Cardiac muscle cell (in vitro differentiated cells and primary cell): ENCODE measurements around the gene MTCL3.

Experiments
- DNase-seq, 2 donors: peaks; one replicate each; pipeline versions ENCODE4 v3.0.0 to v3.0.0-alpha.2; 2010 to 2017; ENCODE audit warnings: low read depth in 1 of 2, low spot score in 1 of 2
- H3K27ac ChIP-seq: fragments of 200-600 bp; sonication (generic); 2 replicates; pipeline ENCODE4 v1.5.1; 2016
- H3K27me3 ChIP-seq: fragments of 200-600 bp; sonication (generic); 2 replicates; pipeline ENCODE4 v1.6.0; 2016; ENCODE audit warnings: control low read depth
- H3K36me3 ChIP-seq: fragments of 200-600 bp; sonication (generic); 2 replicates; pipeline ENCODE4 v1.5.1; 2016; ENCODE audit warnings: control low read depth
- H3K4me1 ChIP-seq: fragments of 200-600 bp; sonication (generic); 2 replicates; pipeline ENCODE4 v1.8.1; 2017; ENCODE audit warnings: low read depth, mild to moderate bottlenecking, mixed run types
- H3K4me3 ChIP-seq: fragments of 200-600 bp; sonication (generic); 2 replicates; pipeline ENCODE4 v1.5.1; 2016; ENCODE audit warnings: mild to moderate bottlenecking
- H3K9me3 ChIP-seq: fragments of 200-600 bp; sonication (generic); 2 replicates; pipeline ENCODE4 v1.5.1; 2017; ENCODE audit warnings: low read depth, mild to moderate bottlenecking, control low read depth
- TF ChIP-seq, protein P1 (sequence below): IDR thresholded peaks from 2 replicates; pipeline ENCODE4 v1.5.1; 2012; ENCODE audit warnings: low read depth, mild to moderate bottlenecking, low read length

MTCL3 gene

DNA sequence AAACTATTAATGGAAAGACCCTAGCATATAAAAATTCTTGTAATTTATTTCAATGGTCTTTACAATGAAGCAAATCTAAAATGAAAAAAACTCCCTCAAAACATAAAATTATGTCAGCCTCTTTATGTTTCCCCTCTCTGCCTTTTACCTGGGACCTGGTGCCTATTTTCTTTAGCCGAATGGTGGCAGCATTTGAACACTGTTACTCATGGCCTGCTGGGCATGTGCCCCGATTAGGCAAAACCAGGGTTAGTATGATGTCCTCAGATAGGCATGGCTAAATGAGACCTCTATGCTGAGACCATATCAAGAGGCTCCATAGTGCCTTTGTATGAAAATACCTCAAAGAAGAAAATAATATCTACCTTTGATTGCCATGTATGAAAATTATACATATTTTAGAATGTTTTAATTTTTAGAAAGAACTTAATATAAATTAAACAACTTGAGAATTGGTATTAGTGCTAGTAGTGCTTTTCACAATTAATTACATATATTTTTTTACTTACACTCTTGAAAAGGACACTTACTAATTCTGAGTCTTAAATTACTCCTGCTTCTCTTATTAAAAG, 35.4 kb upstream of the MTCL3 start:
- TF ChIP-seq, protein P1, sequence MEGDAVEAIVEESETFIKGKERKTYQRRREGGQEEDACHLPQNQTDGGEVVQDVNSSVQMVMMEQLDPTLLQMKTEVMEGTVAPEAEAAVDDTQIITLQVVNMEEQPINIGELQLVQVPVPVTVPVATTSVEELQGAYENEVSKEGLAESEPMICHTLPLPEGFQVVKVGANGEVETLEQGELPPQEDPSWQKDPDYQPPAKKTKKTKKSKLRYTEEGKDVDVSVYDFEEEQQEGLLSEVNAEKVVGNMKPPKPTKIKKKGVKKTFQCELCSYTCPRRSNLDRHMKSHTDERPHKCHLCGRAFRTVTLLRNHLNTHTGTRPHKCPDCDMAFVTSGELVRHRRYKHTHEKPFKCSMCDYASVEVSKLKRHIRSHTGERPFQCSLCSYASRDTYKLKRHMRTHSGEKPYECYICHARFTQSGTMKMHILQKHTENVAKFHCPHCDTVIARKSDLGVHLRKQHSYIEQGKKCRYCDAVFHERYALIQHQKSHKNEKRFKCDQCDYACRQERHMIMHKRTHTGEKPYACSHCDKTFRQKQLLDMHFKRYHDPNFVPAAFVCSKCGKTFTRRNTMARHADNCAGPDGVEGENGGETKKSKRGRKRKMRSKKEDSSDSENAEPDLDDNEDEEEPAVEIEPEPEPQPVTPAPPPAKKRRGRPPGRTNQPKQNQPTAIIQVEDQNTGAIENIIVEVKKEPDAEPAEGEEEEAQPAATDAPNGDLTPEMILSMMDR = peak; percentile 61
- no peaks in the 10 kb centered on the region for H3K36me3 ChIP-seq
- no peaks in the 10 kb centered on the region for H3K27me3 ChIP-seq
- peak; percentile 39 to 59 for DNase-seq
- H3K4me3 ChIP-seq = no peak overlapping the region
- H3K27ac ChIP-seq = no peak overlapping the region
- no peaks in the 10 kb centered on the region for H3K9me3 ChIP-seq
- H3K4me1 ChIP-seq = no peaks in the 10 kb centered on the region

DNA sequence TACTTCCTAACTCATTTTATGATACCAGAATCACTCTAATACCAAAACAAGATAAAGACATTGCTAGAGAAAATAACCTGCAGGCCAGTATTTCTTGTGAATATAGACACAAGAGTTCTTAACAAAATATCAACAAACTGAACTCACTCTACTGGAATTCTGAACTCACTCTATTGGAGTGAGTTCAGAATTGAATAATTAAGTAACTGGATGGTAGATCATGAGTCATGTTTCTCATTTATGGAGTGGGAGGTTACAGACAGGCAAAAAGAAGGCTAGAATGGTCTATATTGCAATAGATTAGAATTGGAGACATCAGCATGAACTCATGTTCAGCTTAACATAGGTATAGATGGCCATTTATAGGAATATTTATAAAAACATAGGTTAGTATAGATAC, 31.3 kb upstream of the MTCL3 start:
- Histone ChIP-seq H3K9me3 (no peaks in the 10 kb centered on the region), H3K27ac (no peak overlapping the region), H3K36me3 (no peaks in the 10 kb centered on the region), H3K4me1 (no peaks in the 10 kb centered on the region), H3K27me3 (no peaks in the 10 kb centered on the region), H3K4me3 (no peak overlapping the region)
- DNase-seq = peak in 1 of 2 donors; percentile 25
- TF ChIP-seq, protein P1 = no peak

DNA sequence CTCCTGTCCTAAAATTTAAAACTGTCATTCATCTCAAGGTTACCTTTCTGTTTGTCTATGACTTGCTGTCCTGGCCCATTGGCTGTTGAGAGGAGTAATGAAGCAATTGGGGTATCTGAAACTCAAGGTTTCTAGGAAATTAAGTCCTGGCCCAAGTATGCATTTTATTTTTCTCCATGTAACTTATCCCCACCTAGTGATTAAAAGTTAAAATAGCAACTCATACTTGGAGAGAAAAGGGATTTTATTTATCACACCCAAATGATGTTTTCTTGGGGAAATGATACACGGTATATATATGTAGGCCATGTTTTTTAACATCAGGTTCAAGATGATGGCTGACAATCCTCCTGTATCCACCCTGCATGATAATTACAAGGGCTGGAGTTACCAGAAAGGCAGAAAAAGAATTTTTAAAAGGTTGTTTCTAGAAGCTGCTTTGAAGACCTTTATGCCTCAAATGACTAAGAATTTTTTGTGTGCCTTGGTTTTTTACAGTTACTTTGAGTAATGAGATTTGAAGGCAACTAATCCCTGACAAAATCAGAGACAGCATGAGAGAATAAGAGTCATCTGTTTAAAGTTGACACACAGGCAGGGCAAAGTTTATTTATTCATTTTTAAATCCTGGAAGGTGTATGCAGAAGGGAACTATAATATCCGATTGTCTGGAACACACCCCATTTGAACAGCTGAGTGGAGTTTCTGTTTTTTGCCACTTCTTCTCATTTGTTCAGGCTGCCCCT, 28.9 kb upstream of the MTCL3 start:
- peak in 1 of 2 donors; percentile 28 for DNase-seq
- Histone ChIP-seq H3K36me3 (no peaks in the 10 kb centered on the region), H3K27me3 (no peaks in the 10 kb centered on the region), H3K4me1 (no peaks in the 10 kb centered on the region), H3K27ac (no peak overlapping the region), H3K4me3 (no peak overlapping the region), H3K9me3 (no peaks in the 10 kb centered on the region)
- TF ChIP-seq, protein P1 = peak; percentile 36

DNA sequence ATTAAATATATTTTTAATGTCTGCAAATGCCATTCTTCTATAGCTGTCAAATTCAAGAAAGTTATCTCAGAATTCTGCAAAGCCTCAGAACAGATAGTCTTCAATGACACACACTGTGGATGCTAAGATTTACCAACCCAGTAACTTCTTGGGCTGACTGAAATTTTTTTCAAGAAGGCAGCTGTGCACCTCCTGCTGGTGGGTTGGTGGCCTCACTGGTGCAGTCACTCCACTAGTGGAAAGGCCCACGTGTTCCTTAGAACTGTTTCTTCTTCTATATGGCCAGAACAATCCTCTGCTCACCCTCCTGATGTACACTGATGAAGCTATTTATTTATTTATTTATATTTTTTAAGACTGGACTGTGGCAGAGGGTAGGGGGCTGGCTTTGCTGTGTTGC, 28.1 kb upstream of the MTCL3 start:
- H3K36me3 ChIP-seq = no peaks in the 10 kb centered on the region
- H3K27ac ChIP-seq = no peak overlapping the region
- TF ChIP-seq, protein P1 = peak; percentile 45
- no peak overlapping the region for H3K4me3 ChIP-seq
- no peaks in the 10 kb centered on the region for H3K27me3 ChIP-seq
- peak; percentile 14 to 15 for DNase-seq
- no peaks in the 10 kb centered on the region for H3K9me3 ChIP-seq
- H3K4me1 ChIP-seq = no peaks in the 10 kb centered on the region

DNA sequence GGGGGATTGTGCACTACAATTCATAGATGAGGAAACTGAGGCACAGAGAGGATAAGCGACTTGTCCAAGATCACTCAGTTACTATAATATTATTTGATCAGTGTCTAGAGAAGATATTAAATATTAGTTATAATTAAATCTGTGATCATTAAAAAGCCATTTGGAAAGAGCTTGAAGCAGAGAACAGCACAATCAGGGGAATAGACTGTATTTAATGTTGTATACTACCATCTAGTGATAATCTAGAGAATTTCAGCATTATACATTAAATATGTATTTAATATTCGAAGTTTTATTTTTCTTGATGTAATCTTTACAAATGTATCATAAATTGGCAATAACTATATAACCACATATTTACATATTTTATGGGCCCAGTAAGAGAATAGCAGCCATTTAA, 20.1 kb upstream of the MTCL3 start:
- H3K27me3 ChIP-seq = no peaks in the 10 kb centered on the region
- TF ChIP-seq, protein P1 = peak; percentile 24
- H3K36me3 ChIP-seq = no peaks in the 10 kb centered on the region
- peak in 1 of 2 donors; percentile 48 for DNase-seq
- no peak overlapping the region for H3K4me3 ChIP-seq
- H3K27ac ChIP-seq = no peak overlapping the region
- H3K4me1 ChIP-seq = no peaks in the 10 kb centered on the region
- H3K9me3 ChIP-seq = no peaks in the 10 kb centered on the region
